Progenitor cell of endocrine pancreas (in vitro differentiated cells): ENCODE data around the gene SEMA4D. TPM values are rescaled to one million over a fixed set of nuclear protein-coding genes. Genes with fewer than 3 reads are reported as not detected.

Source experiments
- DNase-seq: peaks from one replicate; pipeline ENCODE4 v3.0.0; 2021; ENCODE audit warnings: low spot score; ENCODE audit not compliant: unreplicated experiment
- H3K27ac Mint-ChIP-seq: 2 replicates; pipeline ENCODE4 v1.8.0; 2021; ENCODE audit warnings: mild to moderate bottlenecking, moderate library complexity, mixed read lengths
- H3K27me3 Mint-ChIP-seq: 2 replicates; pipeline ENCODE4 v1.8.0; 2021; ENCODE audit warnings: mixed read lengths
- H3K36me3 Mint-ChIP-seq: 2 replicates; pipeline ENCODE4 v1.8.0; 2022; ENCODE audit warnings: mixed read lengths; ENCODE audit not compliant: insufficient read depth
- H3K4me1 Mint-ChIP-seq: 2 replicates; pipeline ENCODE4 v1.8.0; 2021; ENCODE audit warnings: low read depth, mixed read lengths
- H3K4me3 Mint-ChIP-seq: 2 replicates; pipeline ENCODE4 v1.8.0; 2021; ENCODE audit warnings: low read depth, mild to moderate bottlenecking, moderate library complexity, mixed read lengths
- H3K9me3 Mint-ChIP-seq: 2 replicates; pipeline ENCODE4 v1.8.0; 2021; ENCODE audit warnings: low read depth, mixed read lengths
- total RNA-seq: library from RNA; stranded (reverse); gene quantifications from 2 replicates; pipeline ENCODE4 v1.2.1, GENCODE V29; 2021
- TF ChIP-seq, protein P1 (sequence below): fragments of 200-600 bp; sonication (generic); IDR thresholded peaks from one replicate; pipeline ENCODE4 v1.5.0; 2021; ENCODE audit warnings: antibody characterized with exemption, mild to moderate bottlenecking; ENCODE audit not compliant: unreplicated experiment

Gene SEMA4D
- total RNA-seq, 1 donor from 2014 or later, result 63.1 TPM

GRCh38 chr9:89532944-89533343 lies 35.0 kb upstream of the SEMA4D start:
- H3K27me3 Mint-ChIP-seq, result no peaks in the 10 kb centered on the region
- no peak overlapping the region for H3K27ac Mint-ChIP-seq
- H3K9me3 Mint-ChIP-seq, result no peaks in the 10 kb centered on the region
- no peak overlapping the region for H3K4me3 Mint-ChIP-seq
- H3K4me1 Mint-ChIP-seq, result peaks cover 22% of the 10 kb centered on the region
- no peak for DNase-seq
- TF ChIP-seq, protein P1, sequence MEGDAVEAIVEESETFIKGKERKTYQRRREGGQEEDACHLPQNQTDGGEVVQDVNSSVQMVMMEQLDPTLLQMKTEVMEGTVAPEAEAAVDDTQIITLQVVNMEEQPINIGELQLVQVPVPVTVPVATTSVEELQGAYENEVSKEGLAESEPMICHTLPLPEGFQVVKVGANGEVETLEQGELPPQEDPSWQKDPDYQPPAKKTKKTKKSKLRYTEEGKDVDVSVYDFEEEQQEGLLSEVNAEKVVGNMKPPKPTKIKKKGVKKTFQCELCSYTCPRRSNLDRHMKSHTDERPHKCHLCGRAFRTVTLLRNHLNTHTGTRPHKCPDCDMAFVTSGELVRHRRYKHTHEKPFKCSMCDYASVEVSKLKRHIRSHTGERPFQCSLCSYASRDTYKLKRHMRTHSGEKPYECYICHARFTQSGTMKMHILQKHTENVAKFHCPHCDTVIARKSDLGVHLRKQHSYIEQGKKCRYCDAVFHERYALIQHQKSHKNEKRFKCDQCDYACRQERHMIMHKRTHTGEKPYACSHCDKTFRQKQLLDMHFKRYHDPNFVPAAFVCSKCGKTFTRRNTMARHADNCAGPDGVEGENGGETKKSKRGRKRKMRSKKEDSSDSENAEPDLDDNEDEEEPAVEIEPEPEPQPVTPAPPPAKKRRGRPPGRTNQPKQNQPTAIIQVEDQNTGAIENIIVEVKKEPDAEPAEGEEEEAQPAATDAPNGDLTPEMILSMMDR, result no peak
- H3K36me3 Mint-ChIP-seq, result no peaks in the 10 kb centered on the region

DNA sequence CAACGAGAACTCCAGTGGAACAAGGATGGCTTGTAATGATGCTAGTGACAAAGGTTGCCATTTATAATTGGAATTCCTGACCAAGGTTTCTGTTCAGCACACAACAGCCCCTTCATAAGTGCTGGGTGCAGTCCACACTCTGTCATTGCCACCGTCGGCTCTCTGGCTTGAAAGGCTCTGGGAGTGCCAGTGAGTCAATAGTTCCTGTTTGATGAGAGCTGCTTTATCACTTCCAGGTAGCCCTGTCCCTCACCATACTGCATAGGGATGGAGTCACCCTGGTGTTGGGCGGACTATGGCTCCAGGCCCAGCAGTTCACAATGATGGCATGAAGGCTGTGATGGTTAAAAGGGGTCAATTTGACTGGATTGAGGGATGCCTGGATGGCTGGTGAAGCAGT lies 34.6 kb upstream of the SEMA4D start:
- H3K9me3 Mint-ChIP-seq, result no peaks in the 10 kb centered on the region
- no peaks in the 10 kb centered on the region for H3K36me3 Mint-ChIP-seq
- no peaks in the 10 kb centered on the region for H3K27me3 Mint-ChIP-seq

GRCh38 chr9:89531766-89532165 lies 33.9 kb upstream of the SEMA4D start:
- TF ChIP-seq, protein P1, result no peak
- Mint-ChIP-seq H3K27ac (no peak overlapping the region), H3K4me3 (no peak overlapping the region), H3K36me3 (no peaks in the 10 kb centered on the region), H3K4me1 (peaks cover 22% of the 10 kb centered on the region), H3K27me3 (no peaks in the 10 kb centered on the region), H3K9me3 (no peaks in the 10 kb centered on the region)
- no peak for DNase-seq

More for the DNA sequence above, 34.6 kb upstream of the SEMA4D start:
- Mint-ChIP-seq H3K27ac (no peak overlapping the region), H3K4me1 (peaks cover 22% of the 10 kb centered on the region), H3K4me3 (no peak overlapping the region)
- no peak for DNase-seq
- TF ChIP-seq, protein P1, result no peak

DNA sequence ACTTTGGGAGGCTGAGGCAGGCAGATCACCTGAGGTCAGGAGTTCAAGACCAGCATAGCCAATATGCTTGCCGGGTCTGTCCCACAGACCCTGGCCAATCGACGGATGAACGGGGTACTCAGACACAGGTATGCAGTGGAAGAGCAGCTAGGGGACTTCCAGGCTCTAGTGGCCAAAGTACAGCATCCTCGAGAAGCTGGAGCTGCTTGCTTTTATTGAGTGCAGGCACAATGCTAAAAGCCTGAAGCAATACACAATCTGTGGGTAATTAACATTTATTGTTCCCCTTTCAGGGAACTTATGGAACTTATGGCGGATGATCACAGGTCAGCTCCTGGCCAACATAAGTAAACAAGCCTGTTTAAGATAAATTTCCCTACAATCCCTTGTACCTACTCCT lies 32.8 kb upstream of the SEMA4D start:
- Mint-ChIP-seq H3K4me3 (no peak overlapping the region), H3K4me1 (peaks cover 28% of the 10 kb centered on the region), H3K27ac (no peak overlapping the region), H3K36me3 (no peaks in the 10 kb centered on the region), H3K9me3 (no peaks in the 10 kb centered on the region), H3K27me3 (peaks cover 1% of the 10 kb centered on the region)
- TF ChIP-seq, protein P1, result no peak
- no peak for DNase-seq

GRCh38 chr9:89529243-89530035 lies 31.5 kb upstream of the SEMA4D start:
- no peak overlapping the region for H3K4me3 Mint-ChIP-seq
- peaks cover 7% of the 10 kb centered on the region for H3K27me3 Mint-ChIP-seq
- no peak overlapping the region for H3K27ac Mint-ChIP-seq
- DNase-seq, result no peak
- TF ChIP-seq, protein P1, result no peak
- no peaks in the 10 kb centered on the region for H3K9me3 Mint-ChIP-seq
- peaks cover 25% of the 10 kb centered on the region for H3K4me1 Mint-ChIP-seq
- no peaks in the 10 kb centered on the region for H3K36me3 Mint-ChIP-seq
